ENCODE data around the gene SRMS. TPM values are rescaled to one million over a fixed set of nuclear protein-coding genes. Genes with fewer than 3 reads are reported as not detected.

The SRMS gene
- total and polyA plus RNA-seq, 2 of the 13 experiments (the other 11 are each of a cell fraction or from before 2014, with no cell fraction given): not detected

GRCh38 chr20:63567136-63567385 lies 19.5 kb upstream of the SRMS start (continued):
- TF ChIP-seq NCOR1 (IDR thresholded peaks at IDR 0.05; ENCODE audit: borderline replicate concordance, low read length) (no peak), AGO1 (IDR thresholded peaks at IDR 0.05; ENCODE audit: low read depth, low read length, poor library complexity, severe bottlenecking) (peak; percentile 14), AKAP8 (CRISPR knock-in tag; IDR thresholded peaks at IDR 0.05) (peak; percentile 42; the same call in 1 of the 2 replicates)

- Histone ChIP-seq H3K4me3 (replicated peaks in 1 of 3; ENCODE audit: insufficient read depth in 1 of 3, low read depth in 2 of 3, low read length in 3 of 3) (no peak overlapping the region), H3K79me2 (ENCODE audit: insufficient read depth, low read length) (no peaks in the 10 kb centered on the region), H4K20me1 (ENCODE audit: insufficient read depth, low read length) (peaks cover 2% of the 10 kb centered on the region; the same call in 1 of the 2 replicates), H3K27ac (ENCODE audit: extremely low read length, insufficient read depth, low read length) (no peak overlapping the region), H3K9me3 (ENCODE audit: low read length) (no peaks in the 10 kb centered on the region), H3K27me3 (ENCODE audit: control insufficient read depth in 1 of 2, insufficient read depth in 2 of 2, low read length in 2 of 2) (no peaks in the 10 kb centered on the region), H3K9ac (ENCODE audit: insufficient read depth, low read depth, low read length) (no peak overlapping the region), H2AFZ (ENCODE audit: low read length) (no peak overlapping the region), H3K36me3 (replicated peaks in 1 of 2; ENCODE audit: control insufficient read depth in 1 of 2, insufficient read depth in 2 of 2, low read length in 2 of 2) (no peaks in the 10 kb centered on the region), H3K4me2 (ENCODE audit: low read depth, low read length) (no peak overlapping the region), H3K4me1 (ENCODE audit: insufficient read depth, low read length) (no peaks in the 10 kb centered on the region)
- BruUV-seq (replicated peaks): no TSS peak
- FAIRE-seq: no peak
- CTCF ChIA-PET (ENCODE audit: low intra/inter-chr PET ratio, low total read pairs): no interaction called here
- no peak for DNase-seq (ENCODE audit: low spot score)
- no peak for TF ChIP-seq ATF2 (CRISPR knock-in tag; IDR thresholded peaks at IDR 0.05)
- TF ChIP-seq POLR2AphosphoS2 (IDR thresholded peaks at IDR 0.05; ENCODE audit: low read depth, low read length): no peak
- TF ChIP-seq PCBP1 (IDR thresholded peaks at IDR 0.05; ENCODE audit: borderline replicate concordance, low read depth, low read length): 0 out of 2 replicates have a peak, but pooled peaks have one; percentile 10
- 0 out of 2 replicates have a peak, but pooled peaks have one; percentile 28 for TF ChIP-seq ZC3H13 (CRISPR knock-in tag; IDR thresholded peaks at IDR 0.05)
- TF ChIP-seq, protein P1, sequence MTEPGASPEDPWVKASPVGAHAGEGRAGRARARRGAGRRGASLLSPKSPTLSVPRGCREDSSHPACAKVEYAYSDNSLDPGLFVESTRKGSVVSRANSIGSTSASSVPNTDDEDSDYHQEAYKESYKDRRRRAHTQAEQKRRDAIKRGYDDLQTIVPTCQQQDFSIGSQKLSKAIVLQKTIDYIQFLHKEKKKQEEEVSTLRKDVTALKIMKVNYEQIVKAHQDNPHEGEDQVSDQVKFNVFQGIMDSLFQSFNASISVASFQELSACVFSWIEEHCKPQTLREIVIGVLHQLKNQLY (CRISPR knock-in tag; IDR thresholded peaks at IDR 0.05): no peak
- TF ChIP-seq AGO1 (IDR thresholded peaks at IDR 0.05; ENCODE audit: low read depth, low read length, poor library complexity, severe bottlenecking): peak; percentile 17
- TF ChIP-seq NONO (IDR thresholded peaks at IDR 0.05): no peak
- TF ChIP-seq NONO (CRISPR knock-in tag; conservative IDR thresholded peaks at IDR 0.05): 0 out of 2 replicates have a peak, but pooled peaks have one; percentile 6
- TF ChIP-seq, protein P2, sequence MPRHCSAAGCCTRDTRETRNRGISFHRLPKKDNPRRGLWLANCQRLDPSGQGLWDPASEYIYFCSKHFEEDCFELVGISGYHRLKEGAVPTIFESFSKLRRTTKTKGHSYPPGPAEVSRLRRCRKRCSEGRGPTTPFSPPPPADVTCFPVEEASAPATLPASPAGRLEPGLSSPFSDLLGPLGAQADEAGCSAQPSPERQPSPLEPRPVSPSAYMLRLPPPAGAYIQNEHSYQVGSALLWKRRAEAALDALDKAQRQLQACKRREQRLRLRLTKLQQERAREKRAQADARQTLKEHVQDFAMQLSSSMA (CRISPR knock-in tag; IDR thresholded peaks at IDR 0.05): no peak
- in situ Hi-C loops (cut with HindIII; ENCODE audit: extremely low pct_ligation_motif_present, low pct_unique_long_range_greater_than_20kb) (no loop called here), intact Hi-C loops (cut with micrococcal nuclease; ENCODE audit: unreplicated experiment) (no loop called here)
- 83% methylated on average over 39 of the region's 46 CpGs for WGBS (ENCODE audit: low lambda C conversion rate)
- no peak for ATAC-seq
- POLR2A ChIA-PET: no interaction called here
Observed at GRCh38 chr20:63566395-63567135, 19.0 kb upstream of the SRMS start.
